HS-5 (cell line): ENCODE data around the gene GPC6.

Experiments
- DNase-seq: peaks from one replicate; pipeline ENCODE4 v3.0.0-alpha.2; 2012; ENCODE audit warnings: low read depth

Gene GPC6

DNA sequence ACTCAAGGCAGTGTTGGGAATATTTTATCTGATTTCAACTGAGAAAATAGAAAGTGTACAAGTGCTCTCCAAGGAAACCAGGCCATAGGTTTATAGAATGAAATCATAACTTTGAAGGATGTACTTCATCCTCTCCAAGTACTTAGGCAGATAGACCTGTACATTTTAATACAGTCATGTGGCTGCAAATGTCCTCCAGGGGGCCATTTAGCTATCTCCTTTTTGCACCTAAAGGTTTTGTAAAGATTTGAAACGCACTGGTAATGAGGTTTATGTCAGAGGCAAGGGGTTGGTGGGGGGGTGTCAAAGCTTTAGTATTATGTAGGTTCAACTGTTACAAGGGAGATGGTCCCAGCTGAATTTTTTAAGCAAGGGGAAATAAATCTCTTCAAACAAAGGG is 888.4 kb downstream of the GPC6 start:
- DNase-seq = no peak

- DNase-seq = no peak
These were observed 892.8 kb downstream of the GPC6 start for GRCh38 chr13:94119360-94119936.

DNA sequence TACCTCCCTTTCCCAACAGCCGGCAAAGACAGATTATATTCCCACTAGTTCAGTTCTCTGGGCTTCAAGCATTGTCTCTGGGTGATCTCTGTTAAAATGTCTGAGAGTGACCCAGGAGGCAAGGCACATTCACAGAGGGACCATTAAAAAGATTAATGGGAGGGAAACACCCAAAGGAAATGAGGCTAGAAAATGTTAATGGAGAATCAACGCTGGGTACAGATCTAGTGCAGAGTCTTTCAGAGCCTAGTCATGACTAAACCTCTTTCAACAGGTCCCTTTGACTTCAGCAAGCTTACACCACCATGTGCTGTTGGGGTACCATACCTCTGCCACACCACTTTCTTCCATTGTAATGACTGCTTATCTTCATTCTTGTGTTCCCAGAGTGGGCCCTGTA is 894.3 kb downstream of the GPC6 start:
- DNase-seq = no peak

DNA sequence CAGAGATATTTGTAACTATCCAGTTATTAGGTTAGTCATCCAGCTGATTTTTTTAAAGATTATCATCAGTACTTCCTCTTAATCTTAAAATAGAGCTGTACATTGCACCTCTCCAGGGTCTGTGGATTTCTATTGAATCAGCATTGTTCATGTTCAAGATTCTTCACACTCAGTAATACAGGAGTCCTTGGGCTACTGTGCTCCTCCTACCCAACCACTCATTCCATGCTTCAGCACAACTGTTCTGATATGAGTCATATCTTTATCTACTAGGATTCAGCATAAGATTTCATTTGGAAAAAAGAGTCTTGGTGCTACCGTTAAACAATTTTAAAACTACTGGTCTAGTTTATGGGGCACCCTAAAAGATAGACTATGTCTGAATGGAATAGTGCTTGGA is 895.1 kb downstream of the GPC6 start:
- DNase-seq = no peak

- no peak for DNase-seq
These were observed 895.8 kb downstream of the GPC6 start for GRCh38 chr13:94122300-94122915.

GRCh38 chr13:94123557-94123956 is 897.0 kb downstream of the GPC6 start:
- DNase-seq = no peak

GRCh38 chr13:94128430-94128829 is 901.8 kb downstream of the GPC6 start:
- DNase-seq = no peak

DNA sequence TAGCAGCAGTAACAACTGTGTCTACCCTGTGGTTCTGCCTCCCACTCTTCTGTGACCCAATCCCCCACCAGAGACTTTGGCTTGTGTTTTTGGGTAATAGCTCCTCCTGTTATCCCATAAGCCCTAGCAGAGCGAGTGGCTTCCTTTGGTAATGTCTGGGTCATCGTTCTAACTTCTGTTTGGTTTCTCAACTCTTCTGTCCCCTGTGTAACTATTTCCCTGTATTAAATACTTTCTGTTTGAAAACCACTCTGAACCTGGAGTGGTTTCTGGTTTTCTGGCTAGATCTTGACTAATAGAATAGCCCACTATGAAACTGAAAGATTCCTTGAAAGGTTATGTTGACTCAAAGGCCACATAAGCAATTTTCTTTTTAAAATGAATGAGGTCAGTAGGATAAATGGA is 902.9 kb downstream of the GPC6 start:
- DNase-seq = no peak

GRCh38 chr13:94138831-94139230 is 912.2 kb downstream of the GPC6 start:
- no peak for DNase-seq

DNA sequence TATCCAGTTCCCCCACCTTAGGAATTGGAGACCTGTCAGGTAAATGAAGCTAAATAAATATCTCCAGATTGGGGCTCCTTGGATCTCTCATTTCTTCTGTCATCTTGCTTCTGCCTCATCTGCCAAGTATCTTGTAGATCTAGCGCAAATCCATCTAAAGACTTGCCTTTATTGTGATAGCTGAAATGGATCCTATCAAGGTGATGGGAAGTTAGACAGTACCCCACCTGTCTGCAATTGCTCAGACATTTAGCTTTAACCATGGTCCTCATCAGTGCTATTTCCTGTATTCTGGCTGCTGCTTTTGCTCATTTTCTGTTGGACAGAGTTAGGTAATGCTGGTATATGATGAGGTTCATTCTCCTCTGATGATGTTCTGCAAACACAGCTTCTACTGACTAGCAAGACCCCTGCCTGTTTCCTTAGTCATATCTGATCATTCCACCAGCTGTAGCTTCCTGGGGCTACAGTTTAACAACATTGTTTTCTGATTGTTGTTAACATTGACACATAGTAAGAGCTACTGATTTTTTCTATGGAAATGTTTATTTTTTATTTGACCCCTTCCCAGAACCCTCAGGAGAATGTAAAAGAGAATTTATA is 912.9 kb downstream of the GPC6 start:
- no peak for DNase-seq

GRCh38 chr13:94140027-94140426 is 913.4 kb downstream of the GPC6 start:
- DNase-seq = no peak

DNA sequence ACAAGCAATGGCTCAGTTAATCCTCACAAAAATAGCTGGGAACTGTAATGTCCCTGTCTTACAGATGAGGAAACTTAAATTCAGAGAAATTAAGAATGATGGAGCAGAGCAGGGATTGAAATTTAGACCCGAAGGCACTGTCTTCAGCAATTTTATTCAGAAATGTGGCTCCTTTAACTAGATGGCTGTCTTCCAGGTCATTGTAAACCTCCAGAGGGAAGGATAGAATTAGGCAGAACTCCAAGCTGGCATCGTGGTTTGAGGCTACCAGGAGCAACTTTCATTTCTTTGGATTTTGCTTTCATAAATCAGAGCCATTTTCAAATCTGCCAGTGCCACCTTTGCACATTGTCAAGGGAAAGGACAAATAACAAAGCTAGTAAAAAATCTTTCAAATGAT is 913.9 kb downstream of the GPC6 start:
- DNase-seq = no peak

DNA sequence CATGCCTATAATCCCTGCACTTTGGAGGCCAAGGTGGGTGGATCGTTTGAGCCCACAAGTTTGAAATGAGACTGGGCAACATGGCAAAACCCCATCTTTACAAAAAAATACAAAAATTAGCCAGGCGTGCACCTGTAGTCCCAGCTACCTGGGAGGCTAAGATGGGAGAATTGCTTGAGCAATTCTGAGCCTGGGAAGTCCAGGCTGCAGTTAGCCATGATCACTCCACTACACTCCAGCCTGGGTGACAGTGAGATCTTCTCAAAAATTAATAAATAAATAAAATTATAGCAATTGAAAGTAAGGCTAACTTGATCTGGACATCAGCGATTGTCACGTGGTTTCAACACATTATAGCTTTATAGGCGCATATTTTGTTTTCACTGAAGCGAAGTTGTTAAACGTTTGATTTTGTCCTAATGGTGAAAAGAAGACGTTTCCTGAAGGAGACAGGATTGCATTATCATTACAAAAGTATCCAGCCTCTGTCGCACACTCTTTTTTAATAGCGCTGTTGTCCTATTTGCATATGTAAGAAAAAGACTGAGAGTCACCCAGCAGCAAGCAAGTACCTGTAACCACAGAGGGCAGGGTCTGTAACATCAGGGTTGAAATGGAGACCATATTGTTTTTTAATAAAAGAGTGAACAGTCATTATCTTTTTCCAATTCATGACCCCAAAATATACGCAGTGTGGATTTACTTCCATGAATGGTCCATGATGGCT is 917.2 kb downstream of the GPC6 start:
- DNase-seq = no peak

DNA sequence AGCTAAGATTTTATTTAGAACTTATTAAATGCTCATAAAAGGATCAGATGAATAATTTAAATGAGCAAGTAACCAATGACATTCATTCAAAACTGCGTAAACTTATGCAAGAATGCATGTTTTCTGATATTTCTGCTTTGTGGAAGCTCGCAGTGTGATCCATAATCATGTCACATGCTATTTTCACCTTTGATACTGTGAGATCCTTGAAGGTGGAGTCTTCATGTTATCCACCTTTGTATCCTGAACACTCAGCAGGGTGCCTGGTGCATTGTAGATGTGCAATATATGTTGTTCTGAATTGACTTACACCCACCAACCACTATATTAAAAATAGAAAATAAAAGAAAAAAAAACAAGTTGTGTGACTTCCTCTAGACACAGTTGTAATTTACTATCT is 919.4 kb downstream of the GPC6 start:
- DNase-seq = no peak

DNA sequence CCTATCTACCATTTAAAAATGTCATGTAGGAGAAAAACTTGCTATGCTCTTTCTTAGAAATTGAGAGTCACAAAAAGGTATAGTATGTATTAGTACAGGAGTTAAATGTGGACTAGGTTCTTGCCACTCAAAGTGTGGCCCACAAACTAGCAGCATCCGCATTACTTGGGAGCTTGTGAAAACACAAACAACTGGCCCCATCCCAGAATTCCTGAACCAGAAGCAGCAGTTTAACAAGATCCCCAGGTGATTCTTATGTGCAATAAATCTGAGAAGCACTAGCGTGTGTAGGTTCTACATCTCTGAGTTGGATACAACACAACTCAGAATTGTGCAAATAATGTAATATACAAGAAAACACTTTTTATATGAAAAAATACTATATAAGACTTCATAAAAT is 927.0 kb downstream of the GPC6 start:
- DNase-seq = no peak

DNA sequence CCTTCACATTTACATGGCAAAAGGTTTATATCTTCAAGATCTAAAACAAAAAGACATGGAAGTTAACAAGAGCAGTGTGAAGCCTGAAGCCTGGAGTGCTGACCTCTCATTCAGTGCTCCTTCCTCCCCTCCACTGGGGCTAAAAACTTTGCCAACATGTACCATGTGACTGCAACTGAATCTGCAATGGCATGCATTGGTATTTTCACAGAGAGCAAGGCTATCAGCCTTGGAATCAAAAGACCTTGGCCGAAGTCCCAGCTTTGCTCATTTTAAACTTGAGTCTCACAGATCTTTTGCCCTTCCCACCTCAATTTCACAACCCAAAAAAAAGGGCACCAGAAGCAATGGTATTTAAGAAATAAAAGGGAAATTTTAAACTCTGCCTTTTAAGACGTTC is 927.8 kb downstream of the GPC6 start:
- no peak for DNase-seq

- no peak for DNase-seq
These were observed 931.2 kb downstream of the GPC6 start for GRCh38 chr13:94157705-94158218.

DNA sequence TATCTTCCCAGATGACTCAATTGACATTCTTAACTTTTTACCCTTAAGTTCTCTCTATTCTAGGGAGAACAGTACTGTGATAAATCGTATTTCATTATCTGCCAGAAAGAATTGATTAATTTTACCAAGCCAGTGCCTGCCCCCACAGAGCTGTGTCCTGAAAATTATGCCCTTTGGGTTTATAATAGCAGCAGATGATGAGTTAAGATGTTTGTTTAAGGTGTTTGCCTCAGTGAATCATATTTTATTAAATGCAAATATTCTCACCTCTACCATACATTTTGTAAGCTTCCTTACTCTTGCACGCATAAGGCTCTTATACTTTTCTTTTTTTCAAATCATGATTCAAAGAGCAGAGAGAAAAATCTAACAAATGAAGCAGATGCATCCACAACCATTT is 934.3 kb downstream of the GPC6 start:
- DNase-seq = no peak

- DNase-seq = no peak
These were observed 935.7 kb downstream of the GPC6 start for GRCh38 chr13:94162289-94162688.

- no peak for DNase-seq
These were observed 936.9 kb downstream of the GPC6 start for GRCh38 chr13:94163535-94163934.

- DNase-seq = no peak
These were observed 942.3 kb downstream of the GPC6 start for GRCh38 chr13:94168783-94169453.

DNA sequence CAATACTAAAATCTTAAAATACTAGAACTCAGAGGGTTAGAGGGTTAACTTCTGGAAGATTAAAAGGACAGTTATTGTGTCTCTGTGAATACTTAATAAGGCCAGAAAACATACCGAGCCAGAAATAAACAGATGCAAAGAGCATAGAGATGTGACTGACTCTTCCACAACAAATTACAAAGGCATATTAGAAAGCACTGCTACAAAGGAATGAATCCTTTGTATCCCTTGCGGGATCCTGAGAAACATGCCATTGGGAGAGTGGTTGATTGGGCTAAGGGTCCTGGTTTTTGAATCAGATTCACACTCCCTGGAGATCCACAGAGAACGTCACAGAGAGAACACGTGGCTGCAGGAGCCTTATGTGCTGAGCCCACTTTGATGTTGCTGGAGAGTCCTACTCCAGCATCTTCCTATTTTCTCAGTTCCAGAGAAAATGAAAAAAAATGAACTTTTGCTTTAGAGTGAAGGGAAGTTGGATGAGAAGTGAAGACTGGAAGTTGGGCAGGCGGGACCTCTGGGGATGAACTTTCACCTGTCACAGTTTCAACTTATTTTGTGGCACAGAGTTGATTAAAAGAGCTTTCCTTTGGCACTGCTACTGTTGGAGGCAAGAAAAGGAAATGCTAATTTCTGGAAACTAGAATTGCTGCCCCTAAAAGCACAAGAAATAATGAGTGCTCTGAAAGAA is 943.0 kb downstream of the GPC6 start:
- no peak for DNase-seq
